CD4-positive, alpha-beta T cell treated with Interleukin-6 at 100 ng/mL for 8 hours (primary cell): ENCODE results near the gene WDR20.
A peak's percentile ranks its signal among the peaks of the same experiment; 100 is the strongest.

Experiments
- DNase-seq: peaks from one replicate; pipeline ENCODE4 v3.0.0-alpha.2; 2020; ENCODE audit warnings: mixed read lengths, low spot score

The WDR20 gene

GRCh38 chr14:102218688-102219087 is 79.0 kb downstream of the WDR20 start:
- DNase-seq = no peak

- no peak for DNase-seq
These were observed 79.6 kb downstream of the WDR20 start for GRCh38 chr14:102219316-102219715.

- DNase-seq = no peak
These were observed 80.3 kb downstream of the WDR20 start for GRCh38 chr14:102220031-102220430.

- no peak for DNase-seq
These were observed 81.3 kb downstream of the WDR20 start for GRCh38 chr14:102221026-102221425.

GRCh38 chr14:102222009-102222575 is 82.4 kb downstream of the WDR20 start:
- DNase-seq = no peak

- no peak for DNase-seq
These were observed 83.1 kb downstream of the WDR20 start for GRCh38 chr14:102222751-102223150.

GRCh38 chr14:102223682-102224081 is 84.0 kb downstream of the WDR20 start:
- no peak for DNase-seq

GRCh38 chr14:102225386-102225785 is 85.7 kb downstream of the WDR20 start:
- no peak for DNase-seq

GRCh38 chr14:102225936-102226335 is 86.2 kb downstream of the WDR20 start:
- no peak for DNase-seq

GRCh38 chr14:102226356-102227125 is 86.8 kb downstream of the WDR20 start:
- no peak for DNase-seq

- no peak for DNase-seq
These were observed 87.7 kb downstream of the WDR20 start for GRCh38 chr14:102227184-102227964.

- no peak for DNase-seq
These were observed 89.5 kb downstream of the WDR20 start for GRCh38 chr14:102229071-102229738.

GRCh38 chr14:102229739-102230092 is 90.0 kb downstream of the WDR20 start:
- DNase-seq = no peak

GRCh38 chr14:102230481-102231210 is 90.9 kb downstream of the WDR20 start:
- no peak for DNase-seq

GRCh38 chr14:102231476-102232347 is 92.0 kb downstream of the WDR20 start:
- no peak for DNase-seq

GRCh38 chr14:102232348-102232625 is 92.6 kb downstream of the WDR20 start:
- no peak for DNase-seq

GRCh38 chr14:102233081-102233480 is 93.4 kb downstream of the WDR20 start:
- DNase-seq = no peak

- no peak for DNase-seq
These were observed 94.9 kb downstream of the WDR20 start for GRCh38 chr14:102234331-102235264.

- peak; percentile 73 for DNase-seq
These were observed 95.7 kb downstream of the WDR20 start for GRCh38 chr14:102235275-102235897.

- no peak for DNase-seq
These were observed 96.3 kb downstream of the WDR20 start for GRCh38 chr14:102236026-102236425.
